OCI-LY7 (cell line): ENCODE results near the gene LRRC46.

Source experiments
- CTCF ChIP-seq: fragments of 200-600 bp; sonication (generic); conservative IDR thresholded peaks from 2 replicates; pipeline ENCODE4 v1.5.1; 2014; ENCODE audit warnings: mild to moderate bottlenecking, antibody characterized with exemption, low read length, moderate library complexity, mixed read lengths
- EZH2phosphoT487 ChIP-seq: fragments of 200-600 bp; sonication (generic); IDR thresholded peaks from 2 replicates; pipeline ENCODE4 v1.6.1; 2018; ENCODE audit warnings: low read depth, borderline replicate concordance, mild to moderate bottlenecking, mixed run types, antibody characterized with exemption, low read length, moderate library complexity, mixed read lengths

- no peak for TF ChIP-seq CTCF
- no peak for TF ChIP-seq EZH2phosphoT487
Measured at GRCh38 chr17:47884427-47884740, 52.9 kb downstream of the LRRC46 start.
